Measurements from ENCODE around the gene GMPR.

Gene GMPR

GRCh38 chr6:16270178-16270794 lies 31.9 kb downstream of the GMPR start:
- no peak for DNase-seq (ENCODE audit: low read depth in 2 of 3, low spot score in 2 of 3)

DNA sequence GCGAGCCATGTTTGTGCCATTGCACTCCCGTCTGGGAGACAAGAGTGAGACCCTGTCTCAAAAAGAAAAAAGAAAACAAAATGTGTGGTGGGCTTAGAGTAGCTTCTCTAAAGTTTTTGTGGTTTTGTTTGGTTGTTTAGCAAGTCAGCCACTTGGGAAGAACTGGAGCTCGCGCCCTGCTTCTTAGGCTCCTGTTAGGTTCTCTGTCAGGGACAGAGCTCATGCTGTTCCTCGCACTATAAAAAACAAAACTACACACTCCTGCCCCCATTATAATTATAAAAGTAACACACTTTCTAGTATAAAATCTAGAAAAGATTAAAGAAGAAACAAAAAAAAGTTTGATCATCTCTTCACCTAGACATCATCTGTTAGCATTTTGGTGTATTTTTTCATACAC lies 33.0 kb downstream of the GMPR start:
- DNase-seq (ENCODE audit: low read depth in 2 of 3, low spot score in 2 of 3), result no peak

GRCh38 chr6:16272201-16272600 lies 33.8 kb downstream of the GMPR start:
- no peak for DNase-seq (ENCODE audit: low read depth in 2 of 3, low spot score in 2 of 3)

DNA sequence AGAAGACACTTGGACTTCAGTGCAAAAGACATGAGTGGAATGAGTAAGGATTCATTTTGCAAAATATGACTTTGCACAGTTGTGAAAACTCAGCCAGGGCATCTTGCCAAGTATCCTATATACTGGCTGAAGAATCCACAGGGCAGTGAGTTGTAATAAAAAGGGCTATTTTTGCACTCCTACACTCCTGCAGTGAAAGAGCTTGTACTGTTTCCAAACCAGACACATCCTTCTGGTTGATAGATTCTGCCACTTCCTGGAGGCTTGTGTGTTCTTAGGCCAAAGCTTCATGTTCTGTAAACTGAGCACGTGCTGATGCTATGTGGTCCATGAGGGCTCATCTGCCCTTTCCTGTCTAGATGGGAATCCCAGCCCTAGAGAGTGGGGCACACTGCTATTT lies 34.9 kb downstream of the GMPR start:
- DNase-seq (ENCODE audit: low read depth in 2 of 3, low spot score in 2 of 3), result no peak

GRCh38 chr6:16274483-16274882 lies 36.1 kb downstream of the GMPR start:
- no peak for DNase-seq (ENCODE audit: low read depth in 2 of 3, low spot score in 2 of 3)

- DNase-seq (ENCODE audit: low read depth in 2 of 3, low spot score in 2 of 3), result no peak
These were observed 36.6 kb downstream of the GMPR start for GRCh38 chr6:16274885-16275589.

- no peak for DNase-seq (ENCODE audit: low read depth in 2 of 3, low spot score in 2 of 3)
These were observed 39.0 kb downstream of the GMPR start for GRCh38 chr6:16277101-16277981.

DNA sequence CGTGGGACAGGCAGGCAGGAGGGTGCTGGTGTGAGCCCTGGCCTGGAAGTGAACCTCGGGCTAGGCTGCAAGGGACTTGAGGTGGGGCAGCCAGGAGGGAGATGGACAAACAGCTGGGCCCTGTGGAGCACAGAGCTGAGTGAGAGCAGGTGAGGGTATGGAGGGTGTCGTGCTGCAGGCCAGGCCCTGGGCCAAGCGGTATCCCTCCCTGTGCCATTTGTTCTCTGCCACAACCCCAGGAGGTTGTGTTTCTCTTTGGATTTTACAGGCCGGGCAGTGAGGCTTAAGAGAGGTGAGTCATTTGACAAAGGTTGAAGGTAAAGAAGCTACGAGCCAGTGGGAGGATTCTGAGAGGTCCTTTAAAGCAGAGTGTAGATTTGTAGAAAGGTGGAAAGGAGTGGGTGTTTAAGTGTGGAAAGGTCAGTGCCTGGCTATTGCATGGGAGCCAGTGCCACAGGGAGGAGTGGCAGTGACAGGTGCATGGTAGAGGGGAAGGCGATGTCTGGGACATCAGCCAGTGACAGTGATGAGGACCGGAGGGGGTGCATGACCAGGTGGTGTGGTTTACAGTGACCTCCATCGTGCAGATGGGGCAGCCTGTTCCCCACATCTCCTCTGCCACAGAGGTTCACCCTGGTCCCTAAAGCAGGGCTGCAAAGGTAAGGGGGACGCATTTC lies 39.8 kb downstream of the GMPR start:
- DNase-seq (ENCODE audit: low read depth in 2 of 3, low spot score in 2 of 3), result no peak

DNA sequence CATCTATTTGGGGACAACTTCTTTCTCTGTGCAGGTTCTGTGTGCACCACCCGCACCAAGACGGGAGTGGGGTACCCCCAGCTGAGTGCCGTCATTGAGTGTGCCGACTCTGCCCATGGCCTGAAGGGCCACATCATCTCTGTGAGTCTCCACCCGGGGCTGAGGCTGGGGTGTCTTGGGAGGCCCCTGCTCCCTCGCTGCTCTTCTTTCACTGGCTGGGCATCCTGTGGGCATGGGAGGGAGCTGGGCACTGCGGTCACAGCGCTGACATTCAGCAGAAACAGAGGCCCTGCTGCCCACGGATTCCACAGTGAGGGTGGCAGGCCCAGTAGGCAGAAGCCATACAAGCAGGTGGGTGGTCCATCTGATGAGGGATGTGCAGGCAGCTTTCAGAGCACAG lies 40.4 kb downstream of the GMPR start:
- no peak for DNase-seq (ENCODE audit: low read depth in 2 of 3, low spot score in 2 of 3)

DNA sequence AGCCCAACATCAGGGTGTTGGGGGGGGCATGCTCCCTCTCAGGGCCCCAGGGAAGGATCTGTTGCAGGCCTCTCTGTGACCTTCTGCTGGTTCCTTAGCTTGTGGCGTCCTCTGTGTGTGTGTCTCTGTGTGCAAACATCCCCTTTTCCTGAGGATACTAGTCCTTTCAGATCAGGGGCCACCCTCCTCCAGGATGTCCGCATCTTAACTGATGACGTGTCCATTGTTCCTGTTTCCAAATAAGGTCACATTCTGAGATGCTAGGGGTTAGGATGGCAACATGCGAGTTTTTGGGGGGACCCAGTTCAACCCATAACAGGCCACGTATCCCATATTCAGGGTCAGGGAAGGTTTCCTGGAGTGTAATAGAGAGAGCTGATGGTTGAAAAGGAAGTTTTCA lies 40.9 kb downstream of the GMPR start:
- DNase-seq (ENCODE audit: low read depth in 2 of 3, low spot score in 2 of 3), result no peak

DNA sequence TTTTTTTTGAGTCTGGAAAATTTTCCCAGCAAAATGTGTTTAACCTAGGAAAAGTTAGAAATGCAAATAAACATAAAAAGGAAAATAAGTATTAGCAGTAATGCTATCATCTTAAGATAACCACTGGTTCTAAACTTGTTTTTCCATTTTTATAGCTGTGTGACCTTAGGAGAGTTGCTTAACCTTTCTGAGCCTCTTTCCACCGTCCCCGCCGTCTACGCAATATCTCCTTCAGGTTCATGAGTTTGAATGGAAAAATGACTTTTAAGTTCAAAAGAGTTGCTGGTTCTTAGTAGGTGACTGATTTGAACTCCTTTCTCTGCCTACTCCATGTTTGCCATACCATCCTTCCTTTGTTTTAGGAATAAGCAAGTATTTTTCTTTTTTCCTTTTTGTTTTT lies 44.0 kb downstream of the GMPR start:
- DNase-seq (ENCODE audit: low read depth in 2 of 3, low spot score in 2 of 3), result no peak

GRCh38 chr6:16284472-16284871 lies 46.1 kb downstream of the GMPR start:
- no peak for DNase-seq (ENCODE audit: low read depth in 2 of 3, low spot score in 2 of 3)

DNA sequence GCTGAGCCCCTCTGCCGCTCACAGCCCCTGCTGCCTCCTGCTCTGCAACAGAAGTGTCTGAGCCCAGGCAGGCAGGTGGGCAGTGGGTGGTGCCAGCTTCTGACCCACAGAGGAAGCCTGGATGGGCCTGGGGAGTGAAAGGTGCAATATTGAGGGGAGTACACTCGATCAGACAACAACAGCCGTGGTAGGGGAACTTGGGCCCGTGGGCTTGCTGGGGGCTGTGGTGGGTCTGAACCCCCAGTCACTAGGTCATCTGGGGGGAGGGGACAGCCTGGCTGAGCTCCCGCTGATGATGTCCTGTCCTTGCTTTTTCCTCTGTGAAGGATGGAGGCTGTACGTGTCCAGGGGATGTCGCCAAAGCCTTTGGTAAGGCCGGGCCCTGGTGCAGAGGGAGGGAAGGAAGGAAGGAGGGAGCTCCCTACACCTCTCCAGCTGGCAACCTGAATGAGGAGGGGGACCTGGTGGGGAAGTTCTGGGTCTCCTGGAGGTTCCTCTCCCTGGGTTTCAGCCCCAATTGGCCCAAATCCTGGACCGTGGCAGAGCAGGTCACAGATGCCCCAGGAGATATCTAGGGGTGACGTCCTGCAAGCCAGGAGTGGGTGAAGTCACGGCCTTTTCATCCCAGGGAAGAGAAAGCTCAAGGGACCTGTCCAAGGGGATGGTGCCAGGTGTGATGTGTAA lies 47.2 kb downstream of the GMPR start:
- DNase-seq (ENCODE audit: low read depth in 2 of 3, low spot score in 2 of 3), result no peak

DNA sequence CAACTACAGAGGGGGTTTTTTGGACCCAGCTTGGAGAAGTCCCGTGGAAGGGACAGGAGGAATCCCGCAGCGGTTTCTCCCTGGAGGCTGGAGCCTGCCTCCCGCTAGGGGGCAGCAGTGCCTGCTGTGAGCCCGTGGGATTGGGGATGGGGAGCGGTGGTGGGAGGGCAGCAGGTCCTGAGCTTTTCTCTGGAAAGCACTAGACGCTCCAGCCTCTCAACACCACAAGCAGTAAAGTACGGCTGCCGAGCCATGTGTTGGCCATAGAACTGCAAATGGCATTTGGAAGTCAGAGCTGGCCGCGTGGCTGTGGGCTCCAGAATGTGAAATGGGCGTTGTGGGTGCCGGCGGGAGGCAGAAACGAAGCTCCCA lies 47.8 kb downstream of the GMPR start:
- no peak for DNase-seq (ENCODE audit: low read depth in 2 of 3, low spot score in 2 of 3)

DNA sequence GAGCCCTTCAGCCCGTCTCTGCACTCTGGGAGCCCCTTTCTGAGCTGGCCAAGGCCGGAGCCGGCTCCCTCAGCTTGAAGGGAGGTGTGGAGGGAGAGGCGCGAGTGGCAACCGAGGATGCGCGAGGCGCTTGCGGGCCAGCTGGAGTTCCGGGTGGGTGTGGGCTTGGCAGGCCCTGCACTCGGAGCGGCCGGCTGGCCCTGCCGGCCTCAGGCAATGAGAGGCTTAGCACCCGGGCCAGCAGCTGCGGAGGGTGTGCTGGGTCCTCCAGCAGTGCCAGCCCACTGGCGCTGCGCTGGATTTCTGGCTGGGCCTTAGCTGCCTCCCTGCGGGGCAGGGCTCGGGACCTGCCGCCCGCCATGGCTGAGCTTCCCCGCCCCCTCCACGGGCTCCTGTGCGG lies 49.8 kb downstream of the GMPR start:
- no peak for DNase-seq (ENCODE audit: low read depth in 2 of 3, low spot score in 2 of 3)

GRCh38 chr6:16291739-16292138 lies 53.4 kb downstream of the GMPR start:
- no peak for DNase-seq (ENCODE audit: low read depth in 2 of 3, low spot score in 2 of 3)

DNA sequence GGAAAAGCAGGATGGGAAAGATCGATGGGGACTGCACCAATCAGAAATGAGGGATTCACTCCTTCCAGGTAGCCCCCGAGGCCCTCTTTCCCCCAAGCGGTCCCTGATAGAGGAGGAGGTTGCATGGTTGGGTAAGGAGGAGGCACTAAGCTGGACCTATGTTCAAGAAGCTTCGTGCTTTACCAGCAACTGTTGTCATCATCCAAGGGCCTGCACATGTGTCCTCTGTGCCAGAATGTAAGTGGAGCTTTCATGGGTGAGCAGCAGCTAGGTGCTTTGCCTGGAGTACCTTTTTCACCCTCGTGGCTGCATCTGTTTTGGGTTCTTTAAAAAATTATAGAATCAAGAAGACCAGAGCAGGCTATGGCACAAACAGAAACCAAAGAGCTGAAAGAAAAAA lies 54.0 kb downstream of the GMPR start:
- no peak for DNase-seq (ENCODE audit: low read depth in 2 of 3, low spot score in 2 of 3)

DNA sequence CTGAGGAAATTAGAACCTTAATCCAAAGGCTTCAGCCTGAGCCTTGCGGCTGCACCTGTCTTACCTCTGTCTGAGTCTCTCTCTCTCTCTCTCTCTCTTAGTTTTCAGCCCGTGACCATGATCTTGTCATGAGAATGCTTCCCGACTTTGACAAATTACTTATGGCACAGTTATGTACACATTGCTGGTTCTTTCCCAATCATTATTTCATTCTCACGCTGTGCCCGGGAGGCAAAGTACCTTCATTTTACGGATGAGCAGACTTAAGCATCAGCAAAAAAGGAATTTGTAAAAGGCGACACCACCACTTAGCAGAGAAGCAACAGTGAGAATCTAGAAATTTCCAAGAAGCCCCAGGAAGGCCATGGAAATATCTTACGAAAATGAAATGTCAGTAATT lies 54.6 kb downstream of the GMPR start:
- DNase-seq (ENCODE audit: low read depth in 2 of 3, low spot score in 2 of 3), result no peak

DNA sequence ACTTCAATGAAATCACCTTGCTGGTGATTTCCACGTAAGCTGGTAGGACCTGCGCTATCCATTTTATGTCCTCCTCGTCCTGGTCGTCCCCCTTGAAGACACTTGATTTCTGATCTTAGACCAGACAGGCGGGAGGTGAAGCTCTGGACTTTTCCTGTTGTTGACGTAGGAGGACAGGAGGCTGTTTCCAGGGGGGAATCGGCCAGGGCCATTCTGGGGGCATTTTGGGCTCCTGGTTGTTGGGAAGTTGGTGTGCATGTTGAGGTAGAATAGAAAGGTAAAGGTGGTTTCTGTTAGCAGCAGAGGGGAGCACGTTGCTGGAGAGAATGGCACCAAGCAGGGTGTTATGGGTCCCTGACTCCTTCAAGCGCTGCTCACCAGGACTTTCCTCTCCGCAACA lies 56.0 kb downstream of the GMPR start:
- DNase-seq (ENCODE audit: low read depth in 2 of 3, low spot score in 2 of 3), result no peak

- no peak for DNase-seq (ENCODE audit: low read depth in 2 of 3, low spot score in 2 of 3)
These were observed 56.7 kb downstream of the GMPR start for GRCh38 chr6:16295060-16295459.

DNA sequence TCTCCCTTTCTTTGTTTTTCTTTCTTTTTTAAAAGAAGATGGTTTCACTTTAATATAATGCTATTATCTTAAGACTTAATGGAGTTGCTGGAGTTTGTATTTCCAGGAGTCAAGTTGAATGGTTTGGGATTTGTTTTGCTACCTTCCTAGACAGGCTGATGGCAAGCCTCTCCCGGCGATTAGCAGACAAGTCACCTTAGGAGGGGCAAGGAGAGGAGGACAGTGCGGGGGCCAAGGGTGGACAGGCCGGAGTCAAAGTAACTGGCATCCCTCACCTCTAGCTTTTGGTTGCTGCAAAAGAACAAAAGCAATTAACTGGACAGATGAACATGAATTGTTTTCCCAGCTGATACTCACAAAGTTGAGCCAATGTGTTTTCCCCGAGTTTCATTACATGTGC lies 57.1 kb downstream of the GMPR start:
- DNase-seq (ENCODE audit: low read depth in 2 of 3, low spot score in 2 of 3), result no peak
